Right atrium auricular region (tissue), 2 donors: ENCODE measurements around the gene TEX264. TPM values are rescaled to one million over a fixed set of nuclear protein-coding genes. Genes with fewer than 3 reads are reported as not detected.

Source experiments
- DNase-seq: peaks from one replicate; pipeline ENCODE4 v3.0.0-alpha.2; 2019; ENCODE audit warnings: low spot score
- H3K27ac ChIP-seq, 2 donors: fragments of 200-600 bp; sonication (generic); 1 replicate in 1 of 2; 2 replicates in 1 of 2; pipeline ENCODE4 v1.5.1; 2016 to 2019
- H3K27me3 ChIP-seq, 2 donors: fragments of 200-600 bp; sonication (generic); one replicate each; pipeline versions ENCODE4 v1.5.1 to v1.6.0; 2017 to 2019
- H3K36me3 ChIP-seq: fragments of 200-600 bp; sonication (generic); one replicate; pipeline ENCODE4 v1.5.1; 2016
- H3K4me1 ChIP-seq, 2 donors: fragments of 200-600 bp; sonication (generic); one replicate each; pipeline versions ENCODE4 v1.5.1 to v1.6.0; 2017 to 2019
- H3K4me3 ChIP-seq, 2 donors: fragments of 200-600 bp; sonication (generic); 1 replicate in 1 of 2; 2 replicates in 1 of 2; pipeline ENCODE4 v1.5.1; 2017 to 2019; ENCODE audit warnings: mild to moderate bottlenecking in 1 of 2, moderate library complexity in 1 of 2
- H3K9me3 ChIP-seq, 2 donors: fragments of 200-600 bp; sonication (generic); one replicate each; pipeline ENCODE4 v1.5.1; 2019
- total RNA-seq, 2 donors: library from RNA; depleted of rRNA; stranded (reverse); fragments of >200 nt; gene quantifications; one replicate each; pipeline ENCODE4 v1.1.0, GENCODE V29; 2016
- TF ChIP-seq, protein P1 (sequence below), 2 donors: fragments of 200-600 bp; sonication (generic); IDR thresholded peaks; one replicate each; pipeline ENCODE4 v1.5.1; 2019; ENCODE audit warnings: antibody characterized with exemption in 2 of 2

The TEX264 gene
- total RNA-seq, 2 donors from 2014 or later = 55.9 to 62.3 TPM

DNA sequence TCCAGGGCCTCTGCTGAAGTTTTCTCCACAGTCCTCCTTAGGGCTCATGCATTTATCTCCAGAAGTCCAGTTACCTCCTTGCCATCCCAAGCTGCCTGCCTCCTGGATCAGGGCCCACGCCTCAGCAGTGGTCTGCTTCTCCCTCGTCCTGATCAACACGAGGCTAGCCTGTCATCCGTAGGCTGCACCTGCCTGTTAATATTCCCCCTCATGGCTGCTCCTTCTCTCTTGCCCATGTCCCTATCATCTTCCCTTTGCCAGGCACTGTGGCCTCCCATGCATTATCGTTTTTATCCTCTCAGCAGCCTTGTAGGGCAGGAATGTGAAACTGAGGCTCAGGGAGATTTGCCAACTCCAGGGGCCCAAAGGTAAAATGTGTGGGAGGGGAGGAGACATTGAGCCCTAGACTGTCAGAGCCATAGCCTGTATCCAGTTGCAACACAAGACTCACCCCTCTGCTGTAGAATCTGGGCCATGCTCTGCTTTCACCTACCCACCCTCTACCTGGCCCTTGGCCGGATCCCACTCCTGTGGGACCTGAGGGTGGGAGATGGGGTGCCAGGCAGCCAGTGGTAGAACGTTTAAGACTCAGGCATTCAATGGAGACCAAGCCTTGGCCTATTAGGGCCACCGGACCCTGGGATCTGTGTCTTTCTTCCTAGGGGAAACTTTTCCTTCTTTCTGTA, 40.4 kb downstream of the TEX264 start:
- no peak for DNase-seq
- H3K27me3 ChIP-seq = no peaks in the 10 kb centered on the region
- H3K9me3 ChIP-seq = no peaks in the 10 kb centered on the region
- H3K4me3 ChIP-seq = no peak overlapping the region
- H3K36me3 ChIP-seq = no peaks in the 10 kb centered on the region
- H3K4me1 ChIP-seq = peaks cover 0 to 9% of the 10 kb centered on the region in 2 donors
- TF ChIP-seq, protein P1, sequence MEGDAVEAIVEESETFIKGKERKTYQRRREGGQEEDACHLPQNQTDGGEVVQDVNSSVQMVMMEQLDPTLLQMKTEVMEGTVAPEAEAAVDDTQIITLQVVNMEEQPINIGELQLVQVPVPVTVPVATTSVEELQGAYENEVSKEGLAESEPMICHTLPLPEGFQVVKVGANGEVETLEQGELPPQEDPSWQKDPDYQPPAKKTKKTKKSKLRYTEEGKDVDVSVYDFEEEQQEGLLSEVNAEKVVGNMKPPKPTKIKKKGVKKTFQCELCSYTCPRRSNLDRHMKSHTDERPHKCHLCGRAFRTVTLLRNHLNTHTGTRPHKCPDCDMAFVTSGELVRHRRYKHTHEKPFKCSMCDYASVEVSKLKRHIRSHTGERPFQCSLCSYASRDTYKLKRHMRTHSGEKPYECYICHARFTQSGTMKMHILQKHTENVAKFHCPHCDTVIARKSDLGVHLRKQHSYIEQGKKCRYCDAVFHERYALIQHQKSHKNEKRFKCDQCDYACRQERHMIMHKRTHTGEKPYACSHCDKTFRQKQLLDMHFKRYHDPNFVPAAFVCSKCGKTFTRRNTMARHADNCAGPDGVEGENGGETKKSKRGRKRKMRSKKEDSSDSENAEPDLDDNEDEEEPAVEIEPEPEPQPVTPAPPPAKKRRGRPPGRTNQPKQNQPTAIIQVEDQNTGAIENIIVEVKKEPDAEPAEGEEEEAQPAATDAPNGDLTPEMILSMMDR (IDR thresholded peaks at IDR 0.05) = no peak
- H3K27ac ChIP-seq = no peak overlapping the region

DNA sequence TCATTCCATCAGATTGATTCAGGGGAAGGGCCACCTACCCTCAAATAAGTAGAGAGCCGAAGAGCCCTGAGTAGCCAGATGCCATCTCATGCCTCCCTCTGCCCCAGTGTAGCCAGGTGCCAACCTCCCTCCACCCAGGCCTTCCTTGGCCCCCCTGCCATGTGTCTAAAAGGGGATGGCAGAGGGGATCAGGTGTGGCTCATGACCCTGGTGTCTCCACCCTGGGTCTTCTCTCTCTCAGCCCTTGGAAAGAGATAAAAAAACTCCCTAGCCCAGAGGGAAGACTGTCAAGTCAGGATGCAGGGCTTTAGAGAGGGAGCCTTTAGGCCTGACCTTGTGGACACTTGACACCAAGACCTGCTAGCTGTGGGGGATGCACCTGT, 41.0 kb downstream of the TEX264 start:
- Histone ChIP-seq H3K27me3 (no peaks in the 10 kb centered on the region), H3K9me3 (no peaks in the 10 kb centered on the region), H3K4me3 (no peak overlapping the region), H3K36me3 (no peaks in the 10 kb centered on the region), H3K27ac (no peak overlapping the region), H3K4me1 (peaks cover 0 to 6% of the 10 kb centered on the region in 2 donors)
- TF ChIP-seq, protein P1 (IDR thresholded peaks at IDR 0.05) = no peak
- no peak for DNase-seq

DNA sequence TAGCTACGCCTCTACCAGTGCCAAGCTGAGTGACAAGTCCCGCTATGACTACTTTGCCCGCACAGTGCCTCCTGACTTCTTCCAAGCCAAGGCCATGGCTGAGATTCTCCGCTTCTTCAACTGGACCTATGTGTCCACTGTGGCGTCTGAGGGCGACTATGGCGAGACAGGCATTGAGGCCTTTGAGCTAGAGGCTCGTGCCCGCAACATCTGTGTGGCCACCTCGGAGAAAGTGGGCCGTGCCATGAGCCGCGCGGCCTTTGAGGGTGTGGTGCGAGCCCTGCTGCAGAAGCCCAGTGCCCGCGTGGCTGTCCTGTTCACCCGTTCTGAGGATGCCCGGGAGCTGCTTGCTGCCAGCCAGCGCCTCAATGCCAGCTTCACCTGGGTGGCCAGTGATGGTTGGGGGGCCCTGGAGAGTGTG, 41.5 kb downstream of the TEX264 start:
- Histone ChIP-seq H3K27me3 (no peaks in the 10 kb centered on the region), H3K4me1 (peaks cover 0 to 1% of the 10 kb centered on the region in 2 donors), H3K4me3 (no peak overlapping the region), H3K9me3 (no peaks in the 10 kb centered on the region), H3K27ac (no peak overlapping the region), H3K36me3 (no peaks in the 10 kb centered on the region)
- no peak for DNase-seq
- TF ChIP-seq, protein P1 (IDR thresholded peaks at IDR 0.05) = no peak

DNA sequence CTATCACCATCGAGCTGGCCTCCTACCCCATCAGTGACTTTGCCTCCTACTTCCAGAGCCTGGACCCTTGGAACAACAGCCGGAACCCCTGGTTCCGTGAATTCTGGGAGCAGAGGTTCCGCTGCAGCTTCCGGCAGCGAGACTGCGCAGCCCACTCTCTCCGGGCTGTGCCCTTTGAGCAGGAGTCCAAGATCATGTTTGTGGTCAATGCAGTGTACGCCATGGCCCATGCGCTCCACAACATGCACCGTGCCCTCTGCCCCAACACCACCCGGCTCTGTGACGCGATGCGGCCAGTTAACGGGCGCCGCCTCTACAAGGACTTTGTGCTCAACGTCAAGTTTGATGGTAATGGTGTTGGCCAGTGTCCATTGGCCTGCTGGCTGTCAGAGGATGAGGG, 41.9 kb downstream of the TEX264 start:
- TF ChIP-seq, protein P1 (IDR thresholded peaks at IDR 0.05) = no peak
- no peaks in the 10 kb centered on the region for H3K4me1 ChIP-seq
- H3K4me3 ChIP-seq = no peak overlapping the region
- no peak for DNase-seq
- no peaks in the 10 kb centered on the region for H3K9me3 ChIP-seq
- no peaks in the 10 kb centered on the region for H3K27me3 ChIP-seq
- no peak overlapping the region for H3K27ac ChIP-seq
- no peaks in the 10 kb centered on the region for H3K36me3 ChIP-seq

DNA sequence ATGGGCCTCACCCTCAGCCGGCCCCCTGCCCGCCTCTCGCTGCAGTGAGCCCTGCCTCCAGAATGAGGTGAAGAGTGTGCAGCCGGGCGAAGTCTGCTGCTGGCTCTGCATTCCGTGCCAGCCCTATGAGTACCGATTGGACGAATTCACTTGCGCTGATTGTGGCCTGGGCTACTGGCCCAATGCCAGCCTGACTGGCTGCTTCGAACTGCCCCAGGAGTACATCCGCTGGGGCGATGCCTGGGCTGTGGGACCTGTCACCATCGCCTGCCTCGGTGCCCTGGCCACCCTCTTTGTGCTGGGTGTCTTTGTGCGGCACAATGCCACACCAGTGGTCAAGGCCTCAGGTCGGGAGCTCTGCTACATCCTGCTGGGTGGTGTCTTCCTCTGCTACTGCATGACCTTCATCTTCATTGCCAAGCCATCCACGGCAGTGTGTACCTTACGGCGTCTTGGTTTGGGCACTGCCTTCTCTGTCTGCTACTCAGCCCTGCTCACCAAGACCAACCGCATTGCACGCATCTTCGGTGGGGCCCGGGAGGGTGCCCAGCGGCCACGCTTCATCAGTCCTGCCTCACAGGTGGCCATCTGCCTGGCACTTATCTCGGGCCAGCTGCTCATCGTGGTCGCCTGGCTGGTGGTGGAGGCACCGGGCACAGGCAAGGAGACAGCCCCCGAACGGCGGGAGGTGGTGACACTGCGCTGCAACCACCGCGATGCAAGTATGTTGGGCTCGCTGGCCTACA, 44.4 kb downstream of the TEX264 start:
- H3K4me1 ChIP-seq = no peaks in the 10 kb centered on the region
- TF ChIP-seq, protein P1 (IDR thresholded peaks at IDR 0.05) = no peak
- no peaks in the 10 kb centered on the region for H3K9me3 ChIP-seq
- no peak overlapping the region for H3K27ac ChIP-seq
- no peak for DNase-seq
- no peaks in the 10 kb centered on the region for H3K27me3 ChIP-seq
- H3K36me3 ChIP-seq = no peaks in the 10 kb centered on the region
- H3K4me3 ChIP-seq = no peak overlapping the region
